Panc1 (cell line): Measurements from ENCODE around the gene SCCPDH. TPM values are rescaled to one million over a fixed set of nuclear protein-coding genes. Genes with fewer than 3 reads are reported as not detected.

Experiments
- ATAC-seq: fragments of 200-7000 bp; cut with Tn5 transposase; 2 replicates; pipeline ENCODE4 v1.9.1; 2020; ENCODE audit warnings: mild to moderate bottlenecking, moderate library complexity
- BruUV-seq: library from RNA; stranded (reverse); fragments of 400-500 nt; replicated peaks from 2 replicates; lab custom pipeline; 2021; lab: Mats Ljungman, UMichigan
- CTCF ChIA-PET: fragments of 300-600 bp; sonication (Branson Sonifier 250); formaldehyde crosslinking; loops from one replicate; lab custom pipeline; 2022; ENCODE audit warnings: antibody characterized with exemption; lab: Charles Lee
- POLR2A ChIA-PET: fragments of 300-600 bp; sonication (Branson Sonifier 250); formaldehyde crosslinking; loops from one replicate; lab custom pipeline; 2022; ENCODE audit warnings: antibody characterized with exemption; lab: Charles Lee
- DNase-seq: peaks from one replicate; pipeline ENCODE4 v3.0.0-alpha.2; 2010; ENCODE audit warnings: low read depth, low spot score
- H3K27ac ChIP-seq: 2 replicates; pipeline ENCODE4 v1.5.1; 2011; ENCODE audit warnings: mild to moderate bottlenecking, low read length, inconsistent platforms
- H3K27me3 ChIP-seq: fragments of 200-500 bp; sonication (Bioruptor generic); 2 replicates; pipeline ENCODE4 v1.6.0; 2014; ENCODE audit warnings: low read length, inconsistent platforms; ENCODE audit not compliant: control insufficient read depth, insufficient read depth
- H3K36me3 ChIP-seq: fragments of 200-500 bp; sonication (Bioruptor generic); 2 replicates; pipeline ENCODE4 v1.5.1; 2014; ENCODE audit warnings: inconsistent platforms, mild to moderate bottlenecking, low read length, moderate library complexity; ENCODE audit not compliant: control insufficient read depth, insufficient read depth
- H3K4me1 ChIP-seq: 2 replicates; pipeline ENCODE4 v1.5.1; 2011; ENCODE audit warnings: inconsistent platforms, mild to moderate bottlenecking, low read length, moderate library complexity; ENCODE audit not compliant: control insufficient read depth, insufficient read depth
- H3K4me3 ChIP-seq, 2 experiments: 2 replicates each; pipeline ENCODE4 v1.5.1; 2011 to 2012; ENCODE audit warnings: low read depth in 2 of 2, low read length in 2 of 2, mild to moderate bottlenecking in 2 of 2, inconsistent platforms in 1 of 2, moderate library complexity in 1 of 2
- H3K9me3 ChIP-seq: fragments of 200-500 bp; sonication (Bioruptor generic); 2 replicates; pipeline ENCODE4 v1.5.1; 2014; ENCODE audit warnings: low read depth, mild to moderate bottlenecking, inconsistent platforms, low read length, moderate library complexity; ENCODE audit not compliant: control insufficient read depth, insufficient read depth
- CTCF ChIP-seq: fragments of 450-650 bp; IDR thresholded peaks from 2 replicates; pipeline ENCODE4 v1.5.1; 2017; ENCODE audit warnings: mild to moderate bottlenecking
- POLR2AphosphoS5 ChIP-seq: IDR thresholded peaks from 2 replicates; pipeline ENCODE4 v1.6.1; 2012; ENCODE audit warnings: mild to moderate bottlenecking, low read depth, low read length, moderate library complexity
- REST ChIP-seq, 2 experiments: IDR thresholded peaks; 2 replicates each; pipeline ENCODE4 v1.6.1; 2011 to 2012; ENCODE audit warnings: low read depth in 2 of 2, control low read depth in 1 of 2, low read length in 1 of 2, mild to moderate bottlenecking in 1 of 2, moderate library complexity in 1 of 2; ENCODE audit not compliant: insufficient read depth in 1 of 2
- SIN3A ChIP-seq: IDR thresholded peaks from 2 replicates; pipeline ENCODE4 v1.6.1; 2012; ENCODE audit warnings: low read depth, mild to moderate bottlenecking, low read length, moderate library complexity, borderline replicate concordance; ENCODE audit not compliant: insufficient read depth
- TCF7L2 ChIP-seq: IDR thresholded peaks from 2 replicates; pipeline ENCODE4 v1.6.1; 2011; ENCODE audit warnings: mild to moderate bottlenecking, low read depth, low read length, inconsistent platforms
- in situ Hi-C: cut with HindIII; loops from 2 replicates; pipeline ENCODE4 v1.10.0; 2016; ENCODE audit warnings: low sequenced_read_pairs, low pct_unique_long_range_greater_than_20kb
- intact Hi-C: fragments of 100-400 bp; cut with micrococcal nuclease; formaldehyde crosslinking; loops from one replicate; pipeline ENCODE4 v1.10.0; 2022; ENCODE audit not compliant: unreplicated experiment
- total RNA-seq: library from RNA; stranded (reverse); gene quantifications from one replicate; pipeline ENCODE4 v1.2.1, GENCODE V29; 2021; ENCODE audit not compliant: unreplicated experiment

SCCPDH gene
- total RNA-seq, 1 experiment from 2014 or later, result 40.2 TPM

GRCh38 chr1:246708166-246708565 is 16.0 kb upstream of the SCCPDH start:
- no peaks in the 10 kb centered on the region for H3K27me3 ChIP-seq
- ChIA-PET POLR2A (no interaction called here), CTCF (no interaction called here)
- H3K27ac ChIP-seq, result no peak overlapping the region
- H3K4me1 ChIP-seq, result no peaks in the 10 kb centered on the region
- TF ChIP-seq TCF7L2 (no peak), CTCF (no peak), SIN3A (no peak), REST (IDR thresholded peaks at IDR 0.05; ENCODE audit: insufficient read depth in 1 of 2, low read depth in 2 of 2, low read length in 1 of 2) (no peak), POLR2AphosphoS5 (no peak)
- no TSS peak for BruUV-seq
- H3K4me3 ChIP-seq, result no peak overlapping the region
- no peak for ATAC-seq
- H3K9me3 ChIP-seq, result no peaks in the 10 kb centered on the region
- in situ Hi-C loops, result no loop called here
- no peak for DNase-seq
- intact Hi-C loops, result no loop called here
- no peaks in the 10 kb centered on the region for H3K36me3 ChIP-seq

- Histone ChIP-seq H3K27me3 (no peaks in the 10 kb centered on the region), H3K36me3 (no peaks in the 10 kb centered on the region), H3K9me3 (no peaks in the 10 kb centered on the region), H3K27ac (no peak overlapping the region), H3K4me3 (no peak overlapping the region), H3K4me1 (no peaks in the 10 kb centered on the region)
- TF ChIP-seq CTCF, result no peak
- TF ChIP-seq SIN3A, result no peak
- TF ChIP-seq POLR2AphosphoS5, result no peak
- POLR2A ChIA-PET, result no interaction called here
- ATAC-seq, result no peak
- in situ Hi-C loops, result no loop called here
- BruUV-seq, result no TSS peak
- intact Hi-C loops, result no loop called here
- CTCF ChIA-PET, result no interaction called here
- no peak for DNase-seq
These were observed 15.0 kb upstream of the SCCPDH start for GRCh38 chr1:246709196-246709595.
